Neural progenitor cell (in vitro differentiated cells): ENCODE measurements around the gene SNX17. TPM values are rescaled to one million over a fixed set of nuclear protein-coding genes. Genes with fewer than 3 reads are reported as not detected.
A peak's percentile ranks its signal among the peaks of the same experiment; 100 is the strongest.

Experiments
- DNase-seq: peaks from one replicate; pipeline ENCODE4 v3.0.0-alpha.2; 2016; ENCODE audit warnings: low spot score
- H2AFZ ChIP-seq: fragments of 200-600 bp; sonication (generic); replicated peaks from 2 replicates; pipeline ENCODE4 v1.6.1; 2016; ENCODE audit warnings: antibody characterized with exemption
- H3F3A ChIP-seq: fragments of 200-600 bp; sonication (generic); 2 replicates; pipeline ENCODE4 v1.6.1; 2016; ENCODE audit warnings: antibody characterized with exemption, low read depth
- H3K27ac ChIP-seq: fragments of 200-600 bp; sonication (generic); 2 replicates; pipeline ENCODE4 v1.5.1; 2016; ENCODE audit warnings: mild to moderate bottlenecking
- H3K27me3 ChIP-seq: fragments of 200-600 bp; sonication (generic); 2 replicates; pipeline ENCODE4 v1.6.1; 2016; ENCODE audit warnings: mild to moderate bottlenecking, moderate library complexity
- H3K36me3 ChIP-seq: fragments of 200-600 bp; sonication (generic); 2 replicates; pipeline ENCODE4 v1.5.1; 2016
- H3K4me1 ChIP-seq: fragments of 200-600 bp; sonication (generic); 2 replicates; pipeline ENCODE4 v1.6.1; 2016; ENCODE audit warnings: mixed run types
- H3K4me2 ChIP-seq: fragments of 200-600 bp; sonication (generic); 2 replicates; pipeline ENCODE4 v1.6.1; 2016
- H3K4me3 ChIP-seq: fragments of 200-600 bp; sonication (generic); 2 replicates; pipeline ENCODE4 v1.5.1; 2016
- H3K79me2 ChIP-seq: fragments of 200-600 bp; sonication (generic); 2 replicates; pipeline ENCODE4 v1.6.1; 2016; ENCODE audit warnings: low read depth
- H3K9ac ChIP-seq: fragments of 200-600 bp; sonication (generic); 2 replicates; pipeline ENCODE4 v1.6.1; 2016
- H3K9me3 ChIP-seq: fragments of 200-600 bp; sonication (generic); 2 replicates; pipeline ENCODE4 v1.5.1; 2016; ENCODE audit warnings: low read depth
- H4K20me1 ChIP-seq: fragments of 200-600 bp; sonication (generic); 2 replicates; pipeline ENCODE4 v1.6.1; 2016; ENCODE audit warnings: low read depth
- H3K27ac Mint-ChIP-seq: 3 replicates; pipeline ENCODE4 v1.8.0; 2021; ENCODE audit warnings: mixed read lengths
- H3K27me3 Mint-ChIP-seq: 2 replicates; pipeline ENCODE4 v1.8.0; 2022; ENCODE audit warnings: low read depth, mild to moderate bottlenecking, inconsistent platforms, moderate library complexity, mixed read lengths; ENCODE audit not compliant: insufficient read depth
- H3K36me3 Mint-ChIP-seq: 3 replicates; pipeline ENCODE4 v1.8.0; 2021; ENCODE audit warnings: mixed read lengths
- H3K4me1 Mint-ChIP-seq: 3 replicates; pipeline ENCODE4 v1.8.0; 2021; ENCODE audit warnings: mixed read lengths
- H3K4me3 Mint-ChIP-seq: 3 replicates; pipeline ENCODE4 v1.8.0; 2021; ENCODE audit warnings: mild to moderate bottlenecking, moderate library complexity, mixed read lengths
- H3K9me3 Mint-ChIP-seq: 3 replicates; pipeline ENCODE4 v1.8.0; 2020; ENCODE audit warnings: mixed read lengths
- CTCF ChIP-seq: fragments of 200-600 bp; sonication (generic); IDR thresholded peaks from 2 replicates; pipeline ENCODE4 v1.5.1; 2017; ENCODE audit warnings: antibody characterized with exemption, mild to moderate bottlenecking
- EZH2 ChIP-seq: fragments of 200-600 bp; sonication (generic); IDR thresholded peaks from 2 replicates; pipeline ENCODE4 v1.6.1; 2017; ENCODE audit warnings: antibody characterized with exemption, mild to moderate bottlenecking, moderate library complexity
- EZH2phosphoT487 ChIP-seq: fragments of 200-600 bp; sonication (generic); IDR thresholded peaks from 2 replicates; pipeline ENCODE4 v1.6.1; 2017; ENCODE audit warnings: antibody characterized with exemption
- total RNA-seq: library from RNA; depleted of rRNA; stranded (reverse); fragments of >200 nt; gene quantifications from 2 replicates; pipeline ENCODE4 v1.2.3, GENCODE V29; 2015; ENCODE audit warnings: low replicate concordance

Gene SNX17
- total RNA-seq, 1 donor from 2014 or later, result 65.2 TPM

- Histone ChIP-seq H3K9ac (peak overlapping the region; percentile 90), H3K4me3 (peak overlapping the region; percentile 99), H3K4me1 (peaks cover 4% of the 10 kb centered on the region), H3K79me2 (peaks cover 64% of the 10 kb centered on the region), H3K27ac (no peak overlapping the region), H3F3A (peaks cover 20% of the 10 kb centered on the region), H4K20me1 (peaks cover 46% of the 10 kb centered on the region), H3K36me3 (no peaks in the 10 kb centered on the region), H3K4me2 (peak overlapping the region; percentile 82), H3K9me3 (no peaks in the 10 kb centered on the region), H3K27me3 (no peaks in the 10 kb centered on the region), H2AFZ (no peak overlapping the region)
- Mint-ChIP-seq H3K36me3 (peaks cover 6% of the 10 kb centered on the region), H3K4me3 (peak overlapping the region; percentile 87), H3K27me3 (peaks cover 2% of the 10 kb centered on the region), H3K9me3 (peaks cover 7% of the 10 kb centered on the region), H3K4me1 (peaks cover 18% of the 10 kb centered on the region), H3K27ac (peak overlapping the region; percentile 68)
- TF ChIP-seq EZH2phosphoT487 (no peak), EZH2 (no peak), CTCF (peak; percentile 63)
- peak; percentile 78 for DNase-seq
Measured at GRCh38 chr2:27407798-27408491, 37.5 kb downstream of the SNX17 start.

- H3K9me3 Mint-ChIP-seq, result peaks cover 7% of the 10 kb centered on the region
- peaks cover 2% of the 10 kb centered on the region for H3K27me3 Mint-ChIP-seq
- Histone ChIP-seq H3K4me3 (peak overlapping the region; percentile 99), H3K9ac (peak overlapping the region; percentile 90), H3K27ac (peak overlapping the region; percentile 86), H3K36me3 (no peaks in the 10 kb centered on the region), H3K4me2 (peak overlapping the region; percentile 82), H3K9me3 (no peaks in the 10 kb centered on the region), H2AFZ (peak overlapping the region; percentile 95), H3K27me3 (no peaks in the 10 kb centered on the region), H3K4me1 (peaks cover 4% of the 10 kb centered on the region), H3K79me2 (peaks cover 56% of the 10 kb centered on the region), H4K20me1 (peaks cover 39% of the 10 kb centered on the region), H3F3A (peaks cover 20% of the 10 kb centered on the region)
- H3K4me1 Mint-ChIP-seq, result peaks cover 18% of the 10 kb centered on the region
- peak overlapping the region; percentile 68 for H3K27ac Mint-ChIP-seq
- peak; percentile 77 for DNase-seq
- H3K36me3 Mint-ChIP-seq, result peaks cover 6% of the 10 kb centered on the region
- TF ChIP-seq EZH2, result no peak
- no peak for TF ChIP-seq CTCF
- no peak for TF ChIP-seq EZH2phosphoT487
- H3K4me3 Mint-ChIP-seq, result peak overlapping the region; percentile 87
Measured at GRCh38 chr2:27408601-27409320, 38.3 kb downstream of the SNX17 start.

GRCh38 chr2:27409321-27410073 is 39.1 kb downstream of the SNX17 start, which contains the start of gene PPM1G:
TSS of gene PPM1G (minus strand) at chr2:27409591. CDS start at chr2:27409422, 169 bp downstream.
- Histone ChIP-seq H3K4me3 (peak within 1 kb of the TSS; percentile 99), H3K4me2 (peak within 1 kb of the TSS; percentile 82), H2AFZ (peak within 1 kb of the TSS; percentile 95), H3K27ac (peak within 1 kb of the TSS; percentile 86), H3K79me2 (peaks cover 49% of the 10 kb centered on the region), H3K36me3 (no peaks in the 10 kb centered on the region), H3F3A (peaks cover 20% of the 10 kb centered on the region), H4K20me1 (peaks cover 34% of the 10 kb centered on the region), H3K9me3 (no peaks in the 10 kb centered on the region), H3K4me1 (peaks cover 4% of the 10 kb centered on the region), H3K27me3 (no peaks in the 10 kb centered on the region), H3K9ac (peak within 1 kb of the TSS; percentile 90)
- Mint-ChIP-seq H3K27ac (peak within 1 kb of the TSS; percentile 93), H3K4me3 (peak within 1 kb of the TSS; percentile 94), H3K27me3 (peaks cover under 1% of the 10 kb centered on the region), H3K9me3 (peaks cover 7% of the 10 kb centered on the region), H3K36me3 (peaks cover 6% of the 10 kb centered on the region), H3K4me1 (peaks cover 18% of the 10 kb centered on the region)
- DNase-seq, result peak; percentile 98
- TF ChIP-seq CTCF (no peak), EZH2phosphoT487 (no peak), EZH2 (no peak)
